ENCODE measurements around the gene UBC. TPM values are rescaled to one million over a fixed set of nuclear protein-coding genes. Genes with fewer than 3 reads are reported as not detected.

UBC gene
- total and polyA plus RNA-seq, 9 of the 15 experiments (the other 6 are each of a cell fraction or from before 2014, with no cell fraction given): 533 to 1,153 (median 813) TPM

GRCh38 chr12:124913474-124914391, 717 bp downstream of the UBC start (continued):
- TF ChIP-seq CHD7 (IDR thresholded peaks at IDR 0.05; ENCODE audit: low read depth, low read length) (peak; percentile 68), RBM22 (IDR thresholded peaks at IDR 0.05; ENCODE audit: low read depth, low read length, poor library complexity, severe bottlenecking) (peak; percentile 100), PRDM10 (IDR thresholded peaks at IDR 0.05; ENCODE audit: partially characterized antibody) (peak; percentile 35), FOXP1 (CRISPR knock-in tag; IDR thresholded peaks at IDR 0.05) (no peak), USF2 (CRISPR knock-in tag; IDR thresholded peaks at IDR 0.05) (no peak), ZFP91 (CRISPR knock-in tag; IDR thresholded peaks at IDR 0.05) (peak; percentile 53; the same call in 1 of the 2 replicates), CBX5 (IDR thresholded peaks at IDR 0.05; ENCODE audit: borderline replicate concordance, low read depth) (peak; percentile 24; the same call in 1 of the 2 replicates)

All from K562 (cell line).